Activated CD4-positive, alpha-beta T cell treated with anti-CD3 and anti-CD28 coated beads, Interleukin-2, amount 50 U/mL, for 1 hour (primary cell): ENCODE results near the gene PUM1.
"Not testable (repeated sequence)": the region's sequence is repeated elsewhere in the genome, so short reads cannot be mapped to it uniquely, and the experiment has no call there.

ENCODE experiments used
- DNase-seq: peaks from one replicate; pipeline ENCODE4 v3.0.0-alpha.2; 2020

Gene PUM1

GRCh38 chr1:31062867-31063380 lies 2.6 kb downstream of the PUM1 start:
- DNase-seq, result no peak

- DNase-seq, result not testable (repeated sequence)
These were observed 3.2 kb downstream of the PUM1 start for GRCh38 chr1:31062162-31062866.

DNA sequence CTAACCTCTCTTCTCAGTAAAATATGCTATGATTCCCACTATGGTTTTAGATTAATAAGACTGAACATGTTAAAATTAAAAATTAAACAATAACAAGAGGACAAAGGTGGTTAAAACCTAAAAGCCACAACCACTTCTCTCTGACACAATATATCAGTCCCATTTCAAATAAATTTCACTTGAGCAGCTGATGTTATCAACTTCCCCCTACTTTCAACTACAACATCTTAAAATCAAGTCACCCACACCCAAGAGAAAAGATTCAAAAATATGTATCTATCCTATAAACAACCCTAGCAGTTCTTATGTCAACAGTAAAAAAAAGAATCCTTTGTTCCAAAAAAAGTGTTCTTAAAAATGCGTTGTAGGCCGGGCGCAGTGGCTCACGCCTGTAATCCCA lies 7.5 kb downstream of the PUM1 start:
- no peak for DNase-seq

GRCh38 chr1:31055953-31056352 lies 9.6 kb downstream of the PUM1 start:
- no peak for DNase-seq

DNA sequence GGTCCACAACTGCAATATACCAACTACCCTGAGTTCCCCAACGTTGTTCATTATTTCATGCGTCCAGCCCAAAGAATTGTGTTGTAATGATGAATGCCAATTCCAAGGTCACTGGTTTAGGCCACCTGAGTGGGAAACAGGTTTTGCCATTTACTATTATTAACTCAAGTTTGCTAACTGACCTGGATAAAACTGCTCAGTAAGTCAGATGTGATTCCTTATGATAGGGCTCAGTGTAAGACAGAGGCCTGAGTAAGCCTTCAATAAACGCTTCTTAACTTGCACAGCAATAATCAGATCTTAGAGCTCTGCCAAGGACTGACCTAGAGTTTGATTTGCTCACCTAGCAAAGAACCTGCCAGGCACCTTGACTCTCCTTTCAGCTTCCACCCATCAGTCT lies 10.0 kb downstream of the PUM1 start:
- DNase-seq, result no peak

DNA sequence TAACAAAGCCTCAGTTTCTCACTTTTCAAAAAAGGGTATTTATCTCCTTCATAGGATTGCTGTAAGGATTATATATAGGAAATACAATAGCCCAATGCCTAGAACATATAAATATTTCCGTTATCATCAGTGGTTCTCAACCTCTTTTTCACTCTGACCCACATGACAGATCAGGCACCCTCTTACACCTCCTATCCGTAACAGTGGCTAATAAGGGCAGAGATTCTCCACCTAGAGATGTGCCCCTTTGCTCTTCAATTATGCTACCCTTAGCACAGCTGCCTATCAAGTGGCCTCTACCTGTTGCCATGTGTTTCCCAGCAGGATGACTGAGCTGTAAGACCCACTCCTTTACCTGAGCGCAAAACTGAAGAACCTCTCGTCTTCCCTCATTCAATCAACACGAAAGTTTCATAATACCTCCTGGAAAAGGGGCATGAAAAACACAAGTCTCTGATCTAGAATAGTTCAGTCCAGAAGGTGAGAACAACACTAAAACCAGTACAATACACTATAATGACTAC lies 10.5 kb downstream of the PUM1 start:
- DNase-seq, result no peak

DNA sequence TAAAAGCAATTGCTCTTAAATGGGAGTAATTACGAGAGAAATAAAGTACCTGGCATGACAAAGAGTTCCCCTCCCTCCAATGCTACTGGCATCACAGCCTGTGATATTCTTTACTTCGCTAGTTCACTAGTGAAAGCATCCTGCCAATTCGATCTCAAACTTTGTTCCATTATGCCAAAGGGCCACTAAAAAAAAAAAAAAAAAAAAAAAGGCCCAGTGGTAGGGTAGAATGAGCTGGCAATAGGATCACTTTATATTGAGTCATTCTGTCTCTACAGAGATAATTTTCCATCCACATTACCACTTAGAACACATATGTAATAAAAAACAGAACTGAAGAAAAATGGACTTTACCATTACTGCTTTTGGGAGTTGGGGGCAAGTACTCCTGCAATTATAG lies 11.2 kb downstream of the PUM1 start:
- no peak for DNase-seq

DNA sequence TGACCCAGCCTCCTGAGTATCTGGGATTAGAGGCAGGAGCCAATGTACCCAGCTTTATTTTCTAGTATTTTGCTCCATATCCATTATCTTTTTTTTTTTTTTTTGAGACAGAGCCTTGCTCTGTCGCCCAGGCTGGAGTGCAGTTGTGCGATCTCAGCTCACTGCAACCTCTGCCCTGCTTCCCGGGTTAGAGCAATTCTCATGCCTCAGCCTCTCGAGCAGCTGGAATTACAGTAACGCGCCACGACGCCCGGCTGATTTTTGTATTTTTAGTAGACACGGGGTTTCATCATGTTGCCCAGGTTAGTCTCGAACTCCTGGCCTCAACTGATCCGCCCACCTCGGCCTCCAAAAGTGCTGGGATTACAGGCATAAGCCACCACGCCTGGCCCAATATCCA lies 12.9 kb downstream of the PUM1 start:
- DNase-seq, result not testable (repeated sequence)

DNA sequence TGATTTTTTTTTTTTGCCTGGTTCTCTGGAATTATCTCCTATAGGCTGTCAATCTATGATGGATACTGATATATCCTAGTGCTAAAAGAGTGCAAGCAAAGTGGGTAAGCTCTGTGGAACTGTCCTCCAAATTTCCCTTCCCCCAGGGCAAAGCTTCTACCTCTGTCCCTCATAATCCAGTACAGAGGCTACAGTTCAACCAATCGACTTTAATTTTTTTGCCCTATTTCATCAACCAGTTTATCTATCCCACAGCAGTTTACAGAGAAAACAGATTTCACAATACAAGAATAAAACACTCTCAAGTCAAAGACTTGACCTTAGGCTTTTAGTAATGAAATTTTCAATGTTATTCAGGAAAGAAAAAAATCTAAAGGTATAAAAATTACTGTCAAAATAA lies 13.9 kb downstream of the PUM1 start:
- DNase-seq, result no peak

- DNase-seq, result not testable (repeated sequence)
These were observed 18.0 kb downstream of the PUM1 start for GRCh38 chr1:31047507-31047906.

GRCh38 chr1:31043631-31044030 lies 21.9 kb downstream of the PUM1 start:
- no peak for DNase-seq

DNA sequence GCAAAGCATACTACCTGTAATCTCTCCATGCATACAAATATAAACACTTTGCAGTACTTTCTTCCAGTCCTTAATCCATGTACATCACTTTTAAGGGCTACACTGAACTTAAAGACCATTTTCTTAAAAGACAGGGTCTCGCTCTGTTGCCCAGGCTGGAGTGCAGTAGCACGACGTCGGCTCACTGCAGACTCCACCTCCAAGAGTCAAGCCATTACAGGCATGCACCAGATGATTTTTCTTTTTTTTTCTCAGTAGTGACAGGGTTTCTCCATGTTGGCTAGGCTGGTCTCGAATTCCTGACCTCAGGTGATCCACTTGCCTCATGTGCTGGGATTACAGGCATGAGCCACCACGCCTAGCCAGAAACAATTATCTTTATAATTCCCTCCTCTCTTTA lies 22.9 kb downstream of the PUM1 start:
- no peak for DNase-seq

DNA sequence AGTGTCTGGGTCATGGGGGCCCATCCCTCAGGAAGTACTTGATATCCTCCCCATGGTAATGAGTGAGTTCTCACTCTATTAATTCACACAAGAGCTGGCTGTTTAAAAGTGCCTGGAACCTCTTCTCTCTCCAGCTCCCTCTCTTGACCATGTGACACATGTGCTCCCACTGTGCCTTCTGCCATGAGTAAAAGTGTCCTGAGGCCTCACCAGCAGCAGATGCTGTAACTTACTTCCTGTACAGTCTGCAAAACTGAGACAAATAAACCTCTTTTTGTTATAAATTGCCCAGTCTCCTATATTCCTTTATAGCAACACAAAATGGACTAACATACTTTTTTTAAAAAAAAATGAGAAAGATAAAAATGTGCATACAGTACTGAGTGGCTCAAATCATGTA lies 24.0 kb downstream of the PUM1 start:
- no peak for DNase-seq

DNA sequence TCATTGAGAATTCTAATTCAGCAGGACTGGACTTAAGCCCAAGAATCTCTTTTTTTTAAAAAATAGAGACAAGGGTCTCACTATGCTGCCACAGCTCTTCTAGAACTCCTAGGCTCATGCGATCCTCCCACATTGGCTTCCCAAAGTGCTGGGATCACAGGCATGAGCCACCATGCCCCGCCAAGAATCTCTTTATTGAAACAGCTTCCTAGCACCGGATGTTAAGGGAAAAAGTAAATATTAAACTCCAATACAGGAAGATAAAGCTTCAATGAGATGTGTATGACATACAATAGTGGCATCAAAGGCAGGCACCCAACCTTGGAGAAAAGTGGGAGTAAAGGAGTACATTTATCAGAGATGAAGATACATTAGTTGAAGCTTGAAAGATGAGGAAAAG lies 25.5 kb downstream of the PUM1 start:
- DNase-seq, result no peak

DNA sequence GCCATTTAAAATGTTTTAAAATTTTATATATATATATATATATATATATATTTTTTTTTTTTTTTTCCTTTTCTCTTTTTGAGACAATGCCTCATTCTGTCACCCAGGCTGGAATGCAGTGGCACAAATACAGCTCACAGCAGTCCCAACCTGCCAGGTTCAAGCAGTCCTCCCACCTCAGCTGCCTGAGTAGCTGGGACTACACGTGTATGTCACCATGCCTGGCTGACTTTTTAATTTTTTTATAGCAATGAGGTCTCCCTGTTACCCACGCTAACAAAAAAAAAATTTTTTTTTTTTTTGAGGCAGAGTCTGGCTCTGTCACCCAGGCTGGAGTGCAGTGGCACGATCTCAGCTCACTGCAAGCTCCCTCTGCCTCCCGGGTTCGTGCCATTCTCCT lies 26.6 kb downstream of the PUM1 start:
- DNase-seq, result not testable (repeated sequence)

- DNase-seq, result no peak
These were observed 27.2 kb downstream of the PUM1 start for GRCh38 chr1:31038360-31038759.

- DNase-seq, result no peak
These were observed 28.6 kb downstream of the PUM1 start for GRCh38 chr1:31036749-31037500.

GRCh38 chr1:31033598-31033997 lies 31.9 kb downstream of the PUM1 start:
- DNase-seq, result no peak

- DNase-seq, result no peak
These were observed 33.3 kb downstream of the PUM1 start for GRCh38 chr1:31032266-31032665.

GRCh38 chr1:31031330-31032143 lies 34.0 kb downstream of the PUM1 start:
- no peak for DNase-seq

- DNase-seq, result no peak
These were observed 36.5 kb downstream of the PUM1 start for GRCh38 chr1:31029026-31029425.

DNA sequence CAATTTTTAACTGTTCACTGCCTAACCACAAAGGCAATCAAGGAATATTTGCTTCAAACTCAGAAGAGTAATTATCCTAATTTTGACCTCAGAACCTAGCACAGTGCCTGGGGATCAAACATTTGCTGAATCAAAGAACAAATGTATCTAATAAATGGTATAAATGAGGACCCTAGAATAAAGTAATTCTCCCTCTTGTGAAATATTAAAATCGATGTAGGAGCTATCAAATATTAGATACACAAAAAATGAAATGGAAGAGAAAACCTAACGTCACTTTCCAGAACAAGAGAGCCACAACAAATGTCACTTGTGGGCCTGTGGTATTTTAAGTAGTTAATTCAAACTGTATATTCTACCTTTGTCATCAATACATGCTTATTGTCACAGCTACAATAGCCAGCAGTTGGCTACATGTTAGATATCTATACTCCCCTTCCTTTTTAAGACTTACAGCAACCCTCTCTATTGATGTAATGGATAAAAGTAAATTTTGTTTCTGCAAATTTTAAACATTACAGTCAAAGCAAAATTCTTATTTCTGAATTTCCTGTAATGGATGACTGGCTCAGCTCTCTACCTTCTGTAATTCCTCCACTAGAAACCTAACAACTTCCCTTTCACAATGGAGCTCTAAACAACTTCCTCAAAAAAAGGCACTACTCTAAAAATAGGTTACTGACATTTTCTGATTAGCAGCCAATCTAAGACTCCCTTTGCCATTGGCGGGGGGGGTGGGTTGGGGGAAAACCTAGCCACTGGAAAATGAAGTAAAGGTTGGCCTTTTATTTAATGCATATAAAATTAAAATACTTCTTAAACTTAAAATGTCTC lies 37.6 kb downstream of the PUM1 start:
- no peak for DNase-seq
